Activated CD4-positive, alpha-beta T cell treated with anti-CD3 and anti-CD28 coated beads, Interleukin-2, Interleukin-4, amounts not matched to agents 100 ng/mL and 50 ng/mL, durations not matched to agents 16 hours and 8 hours (primary cell): ENCODE results near the gene GCDH.
"Not testable (repeated sequence)": the region's sequence is repeated elsewhere in the genome, so short reads cannot be mapped to it uniquely, and the experiment has no call there.

Source experiments
- DNase-seq: peaks from one replicate; pipeline ENCODE4 v3.0.0-alpha.2; 2020; ENCODE audit warnings: low spot score

Gene GCDH

DNA sequence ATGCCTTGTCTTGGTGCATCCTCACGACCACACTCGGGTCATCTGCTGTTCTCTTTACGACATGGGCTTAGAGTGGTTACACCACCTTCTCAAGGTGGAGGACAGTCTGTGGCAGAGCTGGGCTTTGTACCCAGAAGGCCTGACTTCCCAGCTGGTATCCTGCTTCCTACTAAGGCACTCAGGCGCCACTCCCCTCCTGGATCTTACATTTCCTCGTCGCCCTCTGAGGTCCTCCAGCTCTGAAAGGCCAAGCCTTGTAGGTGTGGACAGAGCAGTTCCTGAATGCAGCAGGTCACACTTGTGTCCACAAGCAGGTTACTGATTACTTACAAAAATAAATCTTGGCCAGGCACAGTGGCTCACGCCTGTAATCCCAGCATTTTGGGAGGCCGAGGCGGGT is 16.2 kb downstream of the GCDH start:
- DNase-seq, result no peak

DNA sequence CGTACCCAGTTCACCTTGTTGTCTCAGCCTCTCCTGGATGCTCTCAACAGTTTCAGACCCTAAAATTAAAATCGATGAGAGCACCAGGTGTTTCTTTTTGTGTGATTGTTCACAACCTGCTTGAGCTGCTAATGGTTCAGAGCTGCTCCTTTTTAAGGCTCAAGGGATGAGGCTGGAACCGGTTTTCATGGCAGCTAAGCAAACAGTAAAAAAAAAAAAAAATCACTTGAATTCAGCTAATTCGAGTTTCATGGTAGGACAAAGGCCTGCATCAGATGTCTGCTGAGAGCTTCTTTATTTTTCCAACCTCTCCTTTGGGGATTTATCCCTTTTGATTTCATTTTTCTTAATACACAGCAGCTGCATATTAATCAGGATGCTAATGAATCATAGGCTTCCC is 21.6 kb downstream of the GCDH start:
- DNase-seq, result no peak

DNA sequence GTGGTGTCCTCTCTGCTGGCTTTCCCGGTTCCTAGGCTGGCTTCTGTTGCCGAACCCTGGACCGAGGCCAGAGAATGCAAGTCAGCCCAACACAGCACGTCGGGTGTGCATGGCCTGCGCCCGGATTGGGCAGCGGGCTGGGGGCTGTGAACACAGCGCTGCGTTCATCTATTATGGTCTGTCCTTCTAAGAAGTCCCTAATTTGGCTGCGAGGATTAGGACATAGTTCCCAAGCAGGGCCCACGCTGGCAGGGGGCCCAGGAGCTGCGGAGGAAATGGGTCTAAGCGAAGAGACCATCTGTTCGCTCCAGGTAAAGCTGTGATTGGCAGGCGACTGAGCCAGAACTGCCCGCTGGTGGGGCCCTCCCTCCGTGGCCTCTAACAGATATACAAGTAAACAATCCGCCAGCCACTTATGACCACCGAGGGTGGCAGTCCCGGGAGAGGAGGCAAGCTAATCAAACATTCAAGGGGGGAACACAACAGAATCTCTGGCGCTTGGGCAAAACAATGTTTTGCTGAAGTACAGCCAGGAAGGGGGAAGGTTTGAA is 22.1 kb downstream of the GCDH start:
- DNase-seq, result no peak

DNA sequence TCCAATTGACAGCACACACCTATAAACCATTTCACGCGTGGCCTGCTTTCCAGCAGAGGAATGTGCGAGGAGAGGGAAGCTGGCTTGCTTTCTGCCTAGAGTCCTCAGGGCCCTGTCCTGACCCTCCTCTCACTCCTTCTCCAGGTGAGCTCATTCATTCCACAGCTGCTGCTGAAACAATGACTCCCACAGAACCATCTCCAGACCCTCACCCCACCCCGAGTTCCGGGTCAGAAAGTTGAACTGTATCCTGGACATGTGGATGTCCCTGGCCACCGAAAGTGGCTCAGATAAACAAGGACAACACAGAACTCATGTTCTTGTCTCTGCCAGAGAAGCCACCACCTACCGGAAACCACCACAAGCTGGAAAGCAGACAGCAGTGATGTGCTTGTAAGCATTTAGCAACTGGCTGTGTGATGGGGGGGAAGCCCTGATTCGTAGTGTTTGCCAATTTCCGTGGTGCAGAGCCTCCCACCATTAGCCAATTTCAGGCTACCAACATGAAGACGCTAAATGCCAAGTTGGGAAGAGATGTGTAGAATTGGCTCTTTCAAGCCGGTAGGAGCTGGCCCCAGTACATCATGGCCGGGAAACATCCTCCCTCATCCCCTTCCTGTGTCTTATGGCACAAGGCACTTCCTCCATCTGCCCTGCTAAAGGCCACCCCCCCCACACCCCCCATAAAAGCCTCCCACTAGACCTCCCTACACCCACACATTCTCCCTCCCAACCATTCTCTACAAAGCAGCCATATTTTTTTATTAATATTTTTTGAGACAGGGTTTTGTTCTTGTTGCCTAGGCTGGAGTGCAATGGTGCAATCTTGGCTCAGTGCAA is 23.1 kb downstream of the GCDH start:
- peak; percentile 49 for DNase-seq

DNA sequence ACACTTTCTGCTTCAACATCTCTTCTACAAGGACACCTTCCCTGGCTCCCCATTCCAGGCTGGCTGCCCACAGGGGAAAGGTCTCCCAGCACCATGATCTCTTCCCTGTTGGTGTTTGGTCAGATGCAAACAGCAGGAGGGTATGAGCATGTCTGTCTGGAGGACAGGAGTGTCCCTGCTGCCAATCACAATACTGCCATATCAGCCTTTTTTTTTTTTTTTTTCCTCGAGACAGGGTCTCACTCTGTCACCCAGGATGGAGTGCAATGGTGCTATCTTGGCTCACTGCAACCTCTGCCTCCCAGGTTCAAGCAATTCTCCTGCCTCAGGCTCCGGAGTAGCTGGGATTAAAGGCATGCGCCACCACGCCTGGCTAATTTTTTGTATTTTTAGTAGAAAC is 24.9 kb downstream of the GCDH start:
- DNase-seq, result not testable (repeated sequence)

DNA sequence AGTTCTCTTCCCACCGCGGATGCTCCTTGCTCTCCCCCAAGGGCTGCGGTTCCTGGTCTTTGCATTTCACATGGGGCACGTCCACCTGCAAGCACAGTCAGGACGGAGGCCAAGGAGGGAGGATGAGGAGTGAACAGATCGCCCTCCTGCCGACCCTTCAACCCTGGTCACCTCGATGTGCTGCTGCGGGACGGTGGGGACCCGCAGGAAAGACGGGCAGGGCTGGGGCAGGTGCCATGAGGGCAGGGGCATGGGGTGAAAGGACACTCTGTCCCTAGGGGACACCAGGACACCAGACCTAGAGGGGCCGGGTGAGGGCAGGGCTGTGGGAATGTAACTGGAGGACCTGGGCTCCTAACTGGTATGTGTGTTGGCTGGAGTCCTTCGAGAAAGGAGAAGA is 27.3 kb downstream of the GCDH start:
- no peak for DNase-seq

DNA sequence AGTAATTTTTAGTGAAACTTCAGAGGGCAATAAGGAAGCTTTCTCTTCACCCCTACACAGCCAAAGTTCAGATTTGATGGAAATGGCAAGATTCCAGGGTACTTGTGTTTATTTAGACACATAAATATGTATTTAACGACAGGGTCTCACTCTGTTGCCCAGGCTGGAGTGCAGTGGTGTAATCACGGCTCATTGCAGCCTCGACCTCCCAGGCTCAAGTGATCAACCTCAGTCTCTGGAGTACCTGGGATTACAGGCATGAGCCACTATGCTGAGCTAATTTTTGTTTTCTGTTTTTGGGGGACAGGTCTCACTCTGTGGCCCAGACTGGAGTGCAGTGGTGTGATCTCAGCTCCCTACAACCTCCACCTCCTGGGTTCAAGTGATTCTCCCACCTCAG is 30.1 kb downstream of the GCDH start:
- no peak for DNase-seq

DNA sequence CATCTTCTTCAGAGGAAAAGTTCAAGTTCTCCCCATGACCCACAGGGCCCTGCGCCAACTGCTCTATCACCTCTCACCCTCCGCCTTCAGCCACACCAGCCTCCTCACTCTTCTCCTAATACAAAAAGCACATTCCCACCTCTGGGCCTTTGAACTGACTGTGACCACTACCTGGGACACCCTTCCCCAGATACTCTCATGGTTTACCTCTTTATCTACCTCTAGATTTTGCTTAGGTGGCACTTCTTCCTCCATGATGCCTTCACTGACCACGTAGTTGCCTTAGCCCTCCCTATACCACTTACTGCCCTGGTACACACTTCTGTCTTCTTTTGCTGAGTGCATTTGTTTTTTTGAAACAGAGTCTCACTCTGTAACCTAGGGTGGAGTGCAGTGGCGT is 32.0 kb downstream of the GCDH start:
- no peak for DNase-seq

DNA sequence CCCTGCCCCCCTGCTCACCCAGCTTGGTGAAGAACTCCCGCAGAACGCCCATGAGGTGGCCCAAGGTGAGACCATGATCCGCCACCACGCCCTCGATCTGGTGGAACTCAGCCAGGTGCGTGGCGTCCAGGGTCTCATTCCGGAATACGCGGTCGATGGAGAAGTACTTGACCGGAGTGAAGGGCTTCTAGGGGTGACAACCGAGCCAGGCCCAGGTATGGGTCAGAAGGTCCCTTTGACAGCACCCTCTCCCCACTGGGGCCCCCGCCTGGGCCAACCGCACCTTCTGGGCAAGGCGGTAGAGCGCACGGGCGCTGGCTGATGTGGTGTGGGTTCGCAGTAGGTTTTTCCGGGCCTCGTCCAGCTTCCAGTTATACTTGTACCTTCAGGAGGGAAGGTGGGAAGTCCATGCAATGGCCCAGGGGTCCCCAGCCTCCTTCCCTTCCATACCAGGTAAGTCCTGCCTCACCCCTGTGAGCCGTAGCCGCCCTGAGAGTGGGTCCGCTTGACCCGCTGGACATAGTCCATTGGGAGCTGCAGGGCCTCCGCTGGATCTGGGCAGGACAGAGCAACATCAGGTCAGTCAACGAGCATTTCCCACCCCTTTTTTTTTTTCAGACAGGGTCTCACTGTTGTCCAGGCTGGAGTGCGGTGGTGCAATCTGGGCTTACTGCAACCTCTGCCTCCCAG is 33.8 kb downstream of the GCDH start:
- no peak for DNase-seq

DNA sequence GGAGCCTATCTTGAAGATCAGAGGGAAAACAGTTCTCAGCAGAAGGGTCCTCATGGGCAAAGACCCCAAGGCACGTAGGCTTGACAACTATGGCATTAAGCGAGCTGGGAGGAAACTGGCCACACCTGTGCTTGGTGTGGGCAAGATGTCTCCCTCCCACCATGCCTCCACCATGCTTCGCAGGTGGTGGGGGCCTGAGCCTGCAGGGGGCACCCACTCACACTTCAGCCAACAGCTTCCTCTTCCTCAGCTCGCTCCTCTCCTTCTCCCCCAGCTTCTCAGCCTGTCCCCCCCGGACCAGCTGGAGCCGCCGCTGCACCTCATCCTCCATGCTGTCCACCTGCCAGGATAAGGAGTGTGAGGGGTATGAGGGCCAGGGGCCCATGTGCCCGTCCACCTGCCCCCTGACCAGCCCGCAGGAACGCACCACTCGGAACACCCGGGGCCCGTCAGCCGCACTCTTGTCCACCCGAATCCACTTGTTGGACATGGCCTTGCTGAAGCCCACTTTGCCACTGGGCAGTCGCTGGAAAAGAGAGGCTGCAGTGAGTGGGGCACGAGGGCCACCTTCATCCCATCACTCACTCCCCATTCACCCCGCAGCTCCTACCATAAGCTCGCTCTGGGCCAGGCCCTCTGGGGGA is 39.2 kb downstream of the GCDH start:
- DNase-seq, result no peak

DNA sequence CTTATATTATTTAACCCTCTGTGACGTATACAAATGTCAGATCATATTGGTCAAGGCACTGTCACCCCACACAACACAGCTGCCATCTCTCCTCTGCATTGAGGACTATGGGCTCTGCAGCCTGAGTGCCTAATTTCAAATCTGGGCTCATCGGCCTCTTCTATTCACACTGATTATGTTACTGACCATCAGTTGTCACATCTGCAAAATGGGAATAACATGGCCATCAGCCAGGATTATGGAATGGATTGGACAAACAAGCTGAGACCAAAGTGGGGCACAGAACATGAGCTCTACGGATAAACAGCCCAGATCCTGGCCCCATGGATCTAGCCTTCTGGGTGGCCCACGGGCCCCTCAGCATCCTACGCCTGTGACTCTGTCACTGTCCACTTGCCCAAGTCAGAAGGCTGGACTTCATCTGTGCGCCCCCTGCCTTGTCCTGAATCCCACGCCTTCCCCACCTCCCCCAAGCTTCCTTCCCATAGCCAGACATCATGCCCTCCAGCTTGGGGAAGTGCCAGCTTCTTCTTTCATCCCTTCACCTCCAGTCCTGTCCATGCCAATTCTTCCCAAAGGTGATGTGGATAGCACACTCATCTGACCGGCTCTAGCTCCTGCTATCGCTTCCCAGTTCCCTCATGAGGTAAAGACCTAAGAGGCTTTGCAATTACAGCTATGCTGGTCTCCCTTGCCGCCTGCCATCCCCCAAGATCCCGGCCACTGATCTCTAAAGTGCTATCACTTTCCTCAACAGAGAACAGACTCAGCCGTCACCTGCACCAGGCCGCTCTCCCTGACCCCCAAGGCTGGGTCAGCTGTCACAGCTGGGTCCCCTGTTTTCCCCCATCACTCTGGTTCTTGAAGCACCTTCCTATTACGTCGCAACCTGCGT is 41.7 kb downstream of the GCDH start:
- DNase-seq, result no peak

DNA sequence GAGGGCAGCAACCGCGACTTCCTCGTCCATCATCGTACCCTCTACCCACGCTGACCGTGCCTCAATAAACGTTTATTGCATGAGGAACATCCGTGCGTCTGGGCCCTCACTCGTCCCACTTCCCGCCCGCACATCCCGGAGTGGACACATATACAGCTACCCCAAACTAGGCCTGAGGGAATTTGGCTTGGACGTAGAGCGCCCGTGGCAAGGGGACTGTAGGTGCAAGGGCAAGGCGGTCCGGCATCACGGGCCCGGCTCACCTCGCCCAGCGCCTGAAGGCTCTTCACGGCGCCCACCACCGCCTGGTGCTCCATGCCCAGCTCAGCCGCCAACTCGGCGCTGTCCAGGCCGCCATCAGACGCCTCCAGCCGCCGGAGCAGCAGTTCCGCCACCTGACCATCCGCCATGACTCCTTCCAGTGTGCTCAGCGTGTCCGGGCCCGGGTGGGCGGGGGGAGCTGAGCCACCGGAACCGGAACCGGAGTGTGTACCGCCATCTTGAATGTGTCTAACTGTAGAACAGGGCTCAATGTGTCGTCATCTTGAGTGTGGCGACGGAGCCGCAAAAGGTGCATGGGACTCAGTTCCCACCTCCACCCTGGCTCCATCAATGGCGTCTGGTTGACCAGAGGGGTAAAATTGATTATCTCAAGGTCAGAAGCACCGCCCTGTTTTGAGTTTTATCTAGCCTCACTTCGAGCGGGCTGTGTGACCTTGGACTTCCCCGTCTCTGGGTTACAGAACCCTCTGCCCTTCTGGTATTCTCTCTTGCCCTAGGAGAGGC is 42.5 kb downstream of the GCDH start, which contains the start of gene FARSA:
Gene FARSA, minus strand, starts transcription at position 425 of the 786 bp plus-strand sequence. Its CDS starts 15 bp downstream, at position 410.
- peak; percentile 95 for DNase-seq

DNA sequence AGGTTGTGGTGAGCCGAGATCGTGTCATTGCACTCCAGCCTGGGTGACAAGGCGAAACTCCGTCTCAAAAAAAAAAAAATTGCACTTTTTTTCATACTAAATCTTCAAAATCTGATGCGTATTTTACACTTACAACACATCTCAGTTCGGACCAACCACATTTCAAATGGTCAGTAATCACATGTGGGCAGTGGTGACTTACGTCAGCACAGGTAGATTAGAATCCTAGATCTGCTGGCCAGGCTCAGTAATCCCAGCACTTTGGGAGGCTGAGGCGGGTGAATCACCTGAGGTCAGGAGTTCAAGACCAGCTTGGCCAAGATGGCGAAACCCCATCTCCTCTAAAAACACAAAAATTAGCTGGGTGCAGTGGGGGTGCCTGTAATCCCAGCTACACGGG is 44.1 kb downstream of the GCDH start:
- no peak for DNase-seq

DNA sequence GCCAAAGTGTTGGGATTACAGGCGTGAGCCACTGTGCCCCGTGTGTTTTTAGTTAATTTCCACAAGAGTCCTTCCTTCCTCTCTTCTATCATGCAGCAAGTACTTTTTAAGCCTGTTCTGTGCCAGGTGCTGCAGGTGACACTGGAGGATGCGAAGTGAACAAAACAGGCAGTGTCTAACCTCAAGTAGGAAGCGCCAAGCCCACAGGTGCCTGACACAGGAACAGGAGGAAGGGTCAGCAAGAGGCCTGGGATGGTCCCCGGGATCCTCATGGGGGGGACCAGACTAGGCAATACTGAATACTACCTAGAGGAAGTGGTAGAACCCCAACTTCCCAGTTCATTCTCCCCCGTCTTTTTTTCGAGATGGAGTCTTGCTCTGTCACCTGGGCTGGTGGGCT is 45.6 kb downstream of the GCDH start:
- no peak for DNase-seq

DNA sequence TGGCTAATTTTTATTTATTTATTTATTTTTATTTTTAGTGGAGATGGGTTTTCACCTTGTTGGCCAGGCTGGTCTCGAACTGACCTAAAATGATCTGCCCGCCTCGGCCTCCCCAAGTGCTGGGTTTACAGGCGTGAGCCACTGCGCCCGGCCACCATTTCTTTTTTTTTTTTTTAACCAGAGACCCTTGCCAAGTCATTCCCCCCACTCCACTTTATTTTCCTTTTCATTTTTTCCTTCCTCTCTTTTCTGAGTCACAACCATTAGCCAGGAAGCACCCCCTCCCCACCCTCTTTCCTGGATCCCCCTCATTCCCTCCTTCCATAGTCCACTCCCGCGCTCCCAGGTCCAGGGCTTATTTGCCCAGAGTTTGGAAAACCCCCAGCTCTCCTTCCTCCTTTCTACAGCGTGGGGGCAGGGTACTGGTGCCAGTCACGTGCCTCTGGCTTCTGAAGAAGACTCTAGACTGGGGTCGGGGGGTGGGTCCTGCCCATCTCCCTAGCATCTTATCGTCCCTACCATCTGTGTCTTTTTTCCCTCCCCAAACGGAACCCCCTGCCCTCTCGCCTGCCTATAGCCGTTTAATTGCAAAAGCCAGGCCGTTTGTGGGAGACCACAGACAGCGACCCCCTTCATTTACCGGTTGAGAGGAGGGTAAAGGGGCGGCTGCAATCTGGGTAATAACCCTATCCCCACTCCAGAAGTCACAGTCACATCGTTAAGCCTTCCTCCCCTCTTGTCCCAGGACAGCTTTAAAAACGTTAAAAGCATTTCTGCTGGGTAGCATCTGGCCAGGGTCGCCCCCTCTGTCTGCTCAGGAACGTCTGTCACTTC is 46.4 kb downstream of the GCDH start:
- no peak for DNase-seq

DNA sequence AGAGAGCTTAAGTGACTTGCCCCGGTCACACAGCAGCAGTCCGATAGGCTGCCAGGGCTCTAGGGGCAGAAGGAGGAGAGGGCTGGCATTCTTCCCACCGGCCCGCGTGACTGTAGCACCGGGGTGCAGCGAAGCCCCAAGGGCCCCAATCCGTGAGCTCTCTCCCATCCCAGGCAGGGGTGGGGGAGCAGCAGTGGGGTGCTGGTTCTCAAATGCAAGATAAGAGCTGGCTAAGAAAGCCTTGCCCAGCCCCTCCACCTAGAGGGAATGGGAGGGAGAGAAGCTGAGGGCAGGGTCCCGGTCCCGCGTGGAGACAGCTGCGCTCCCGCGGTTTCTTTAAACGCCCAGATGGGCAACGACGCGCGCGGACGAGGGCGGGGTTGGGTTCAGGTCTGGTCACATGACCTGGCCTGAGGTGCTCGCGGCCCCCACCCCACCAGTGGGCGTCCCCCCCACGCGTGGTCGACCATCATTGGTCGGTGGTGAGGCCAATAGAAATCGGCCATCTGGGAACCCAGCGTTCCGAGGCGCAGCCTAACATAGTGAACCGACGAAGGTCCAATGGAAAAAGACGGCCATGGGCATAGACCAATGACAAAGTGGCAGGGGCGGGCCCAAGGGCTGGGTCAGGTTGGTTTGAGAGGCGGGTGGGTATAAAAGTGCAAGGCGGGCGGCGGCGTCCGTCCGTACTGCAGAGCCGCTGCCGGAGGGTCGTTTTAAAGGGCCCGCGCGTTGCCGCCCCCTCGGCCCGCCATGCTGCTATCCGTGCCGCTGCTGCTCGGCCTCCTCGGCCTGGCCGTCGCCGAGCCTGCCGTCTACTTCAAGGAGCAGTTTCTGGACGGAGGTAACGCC is 47.2 kb downstream of the GCDH start, which contains the start of gene CALR:
Gene CALR, plus strand, starts transcription at position 683 of the 852 bp plus-strand sequence. Its CDS starts 71 bp downstream, at position 754.
- peak; percentile 100 for DNase-seq

DNA sequence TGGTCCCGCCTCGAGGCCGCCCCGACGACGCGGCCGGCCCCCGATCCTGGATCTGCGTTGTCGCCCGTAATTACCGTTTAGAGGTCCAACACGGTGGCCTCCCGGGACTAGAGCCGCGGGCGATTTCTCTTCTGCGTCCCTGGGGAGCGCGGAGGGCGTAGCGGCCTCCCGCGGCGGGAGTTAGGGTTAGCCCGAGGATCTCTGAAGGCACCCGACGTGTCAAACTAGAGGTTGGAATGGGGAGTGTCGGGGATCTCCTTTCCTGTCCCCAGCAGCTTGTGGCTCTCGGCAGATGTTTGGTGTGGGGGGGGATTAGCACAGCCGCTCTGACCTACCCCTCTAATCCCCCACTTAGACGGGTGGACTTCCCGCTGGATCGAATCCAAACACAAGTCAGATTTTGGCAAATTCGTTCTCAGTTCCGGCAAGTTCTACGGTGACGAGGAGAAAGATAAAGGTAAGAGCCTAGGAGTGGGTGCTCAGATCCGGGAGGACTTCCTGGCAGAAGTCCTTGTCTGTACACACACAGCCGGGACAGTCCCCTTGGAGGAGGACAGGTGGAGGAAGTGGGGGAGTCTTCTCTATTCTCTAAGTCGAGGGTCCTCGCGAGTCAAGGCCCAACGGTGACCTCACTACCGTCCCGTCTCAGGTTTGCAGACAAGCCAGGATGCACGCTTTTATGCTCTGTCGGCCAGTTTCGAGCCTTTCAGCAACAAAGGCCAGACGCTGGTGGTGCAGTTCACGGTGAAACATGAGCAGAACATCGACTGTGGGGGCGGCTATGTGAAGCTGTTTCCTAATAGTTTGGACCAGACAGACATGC is 48.0 kb downstream of the GCDH start:
- DNase-seq, result no peak

DNA sequence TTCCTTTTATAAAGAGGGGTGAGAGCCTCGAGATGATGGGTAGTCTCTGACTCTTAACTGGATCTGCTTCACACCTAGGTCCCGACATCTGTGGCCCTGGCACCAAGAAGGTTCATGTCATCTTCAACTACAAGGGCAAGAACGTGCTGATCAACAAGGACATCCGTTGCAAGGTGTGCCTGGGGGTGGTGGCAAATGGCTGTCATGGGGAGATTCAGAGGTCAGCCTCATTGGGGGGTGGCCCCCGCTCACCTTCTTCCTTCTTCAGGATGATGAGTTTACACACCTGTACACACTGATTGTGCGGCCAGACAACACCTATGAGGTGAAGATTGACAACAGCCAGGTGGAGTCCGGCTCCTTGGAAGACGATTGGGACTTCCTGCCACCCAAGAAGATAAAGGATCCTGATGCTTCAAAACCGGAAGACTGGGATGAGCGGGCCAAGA is 49.0 kb downstream of the GCDH start:
- no peak for DNase-seq
